Activated CD8-positive, alpha-beta T cell treated with anti-CD3 and anti-CD28 coated beads for 36 hours (primary cell): Measurements from ENCODE around the gene STEAP3. TPM values are rescaled to one million over a fixed set of nuclear protein-coding genes. Genes with fewer than 3 reads are reported as not detected.

ENCODE experiments used
- ATAC-seq: fragments of 200-7000 bp; cut with Tn5 transposase; one replicate; pipeline ENCODE4 v1.10.0; 2021; ENCODE audit warnings: mild to moderate bottlenecking, moderate library complexity
- CTCF ChIA-PET: fragments of 350-600 bp; sonication (Branson Sonifier 250); formaldehyde crosslinking; loops from one replicate; lab custom pipeline; 2021; ENCODE audit warnings: antibody characterized with exemption; lab: Charles Lee
- POLR2A ChIA-PET: fragments of 350-600 bp; sonication (Branson Sonifier 250); formaldehyde crosslinking; loops from one replicate; lab custom pipeline; 2021; ENCODE audit warnings: antibody characterized with exemption; lab: Charles Lee
- DNase-seq: peaks from one replicate; pipeline ENCODE4 v3.0.0-alpha.2; 2020
- H3K27ac Mint-ChIP-seq: one replicate; pipeline ENCODE4 v1.8.0; 2021; ENCODE audit warnings: mild to moderate bottlenecking, mixed read lengths
- H3K27me3 Mint-ChIP-seq: one replicate; pipeline ENCODE4 v1.8.0; 2021; ENCODE audit warnings: mixed read lengths
- H3K36me3 Mint-ChIP-seq: one replicate; pipeline ENCODE4 v1.8.0; 2021; ENCODE audit warnings: low read depth, mixed read lengths
- H3K4me1 Mint-ChIP-seq: one replicate; pipeline ENCODE4 v1.8.0; 2021; ENCODE audit warnings: low read depth, mixed read lengths
- H3K4me3 Mint-ChIP-seq: one replicate; pipeline ENCODE4 v1.8.0; 2021; ENCODE audit warnings: mild to moderate bottlenecking, moderate library complexity, mixed read lengths
- H3K9me3 Mint-ChIP-seq: one replicate; pipeline ENCODE4 v1.8.0; 2021; ENCODE audit warnings: mixed read lengths
- CTCF ChIP-seq: fragments of 200-600 bp; IDR thresholded peaks from one replicate; pipeline ENCODE4 v1.8.0; 2022; ENCODE audit warnings: antibody characterized with exemption, mild to moderate bottlenecking
- intact Hi-C: fragments of 100-400 bp; cut with micrococcal nuclease; formaldehyde crosslinking; loops from one replicate; pipeline ENCODE4 v1.10.0; 2022
- total RNA-seq, 2 experiments: library from RNA; stranded (reverse); gene quantifications; one replicate each; pipeline ENCODE4 v1.2.3, GENCODE V29; 2021

STEAP3 gene
- total RNA-seq, 2 experiments from 2014 or later, result 0.18 to 0.34 TPM

GRCh38 chr2:119177171-119177837, 46.3 kb upstream of the STEAP3 start:
- H3K9me3 Mint-ChIP-seq, result no peaks in the 10 kb centered on the region
- DNase-seq, result no peak
- no peaks in the 10 kb centered on the region for H3K27me3 Mint-ChIP-seq
- ChIA-PET CTCF (no interaction called here), POLR2A (no interaction called here)
- no peak for TF ChIP-seq CTCF
- no peaks in the 10 kb centered on the region for H3K36me3 Mint-ChIP-seq
- no peak overlapping the region for H3K4me3 Mint-ChIP-seq
- no peak overlapping the region for H3K27ac Mint-ChIP-seq
- no peak for ATAC-seq
- no peaks in the 10 kb centered on the region for H3K4me1 Mint-ChIP-seq
- intact Hi-C loops, result loop anchor here (10.0 kb wide), 1 partner anchor 163 kb away; no protein-coding TSS in a partner anchor

GRCh38 chr2:119177838-119178190, 45.8 kb upstream of the STEAP3 start:
- POLR2A ChIA-PET, result no interaction called here
- no peak overlapping the region for H3K27ac Mint-ChIP-seq

GRCh38 chr2:119178776-119179175, 44.9 kb upstream of the STEAP3 start:
- Mint-ChIP-seq H3K36me3 (no peaks in the 10 kb centered on the region), H3K9me3 (no peaks in the 10 kb centered on the region), H3K27ac (no peak overlapping the region), H3K4me1 (no peaks in the 10 kb centered on the region), H3K4me3 (no peak overlapping the region), H3K27me3 (no peaks in the 10 kb centered on the region)
- POLR2A ChIA-PET, result no interaction called here
- DNase-seq, result no peak
- CTCF ChIA-PET, result interaction anchor here (1.0 to 1.2 kb wide), 2 partner anchors 297 to 298 kb away, joined by 3 read pairs; no protein-coding TSS in a partner anchor
- no peak for ATAC-seq
- intact Hi-C loops, result loop anchor here (10.0 kb wide), 1 partner anchor 164 kb away; no protein-coding TSS in a partner anchor
- no peak for TF ChIP-seq CTCF

More at GRCh38 chr2:119177838-119178190, 45.8 kb upstream of the STEAP3 start:
- Mint-ChIP-seq H3K4me1 (no peaks in the 10 kb centered on the region), H3K27me3 (no peaks in the 10 kb centered on the region), H3K36me3 (no peaks in the 10 kb centered on the region), H3K4me3 (no peak overlapping the region), H3K9me3 (no peaks in the 10 kb centered on the region)
- TF ChIP-seq CTCF, result no peak
- intact Hi-C loops, result loop anchor here (10.0 kb wide), 1 partner anchor 163 kb away; no protein-coding TSS in a partner anchor
- DNase-seq (no peak), ATAC-seq (no peak)
- CTCF ChIA-PET, result no interaction called here

- intact Hi-C loops, result loop anchor here (10.0 kb wide), 1 partner anchor 164 kb away; no protein-coding TSS in a partner anchor
- Mint-ChIP-seq H3K27me3 (no peaks in the 10 kb centered on the region), H3K4me3 (no peak overlapping the region), H3K9me3 (no peaks in the 10 kb centered on the region), H3K36me3 (no peaks in the 10 kb centered on the region), H3K27ac (no peak overlapping the region), H3K4me1 (no peaks in the 10 kb centered on the region)
- no peak for DNase-seq
- ChIA-PET POLR2A (no interaction called here), CTCF (interaction anchor here (1.0 to 1.2 kb wide), 2 partner anchors 298 to 299 kb away, joined by 3 read pairs; no protein-coding TSS in a partner anchor)
- ATAC-seq, result no peak
- no peak for TF ChIP-seq CTCF
These were observed 44.4 kb upstream of the STEAP3 start for GRCh38 chr2:119179202-119179601.

GRCh38 chr2:119179991-119180390, 43.6 kb upstream of the STEAP3 start:
- H3K27ac Mint-ChIP-seq, result no peak overlapping the region
- ATAC-seq (no peak), DNase-seq (no peak)
- no peaks in the 10 kb centered on the region for H3K4me1 Mint-ChIP-seq
- no peaks in the 10 kb centered on the region for H3K9me3 Mint-ChIP-seq
- no peak overlapping the region for H3K4me3 Mint-ChIP-seq
- ChIA-PET POLR2A (no interaction called here), CTCF (interaction anchor here (1.2 kb wide), 1 partner anchor 300 kb away, joined by 3 read pairs; no protein-coding TSS in a partner anchor)
- H3K27me3 Mint-ChIP-seq, result no peaks in the 10 kb centered on the region
- TF ChIP-seq CTCF, result no peak
- intact Hi-C loops, result loop anchor here (10.0 kb wide), 1 partner anchor 165 kb away; no protein-coding TSS in a partner anchor
- H3K36me3 Mint-ChIP-seq, result no peaks in the 10 kb centered on the region
